Measurements from ENCODE around the gene MTF1.

MTF1 gene

GRCh38 chr1:37844536-37844935 is 14.9 kb downstream of the MTF1 start:
- TF ChIP-seq, protein P1, sequence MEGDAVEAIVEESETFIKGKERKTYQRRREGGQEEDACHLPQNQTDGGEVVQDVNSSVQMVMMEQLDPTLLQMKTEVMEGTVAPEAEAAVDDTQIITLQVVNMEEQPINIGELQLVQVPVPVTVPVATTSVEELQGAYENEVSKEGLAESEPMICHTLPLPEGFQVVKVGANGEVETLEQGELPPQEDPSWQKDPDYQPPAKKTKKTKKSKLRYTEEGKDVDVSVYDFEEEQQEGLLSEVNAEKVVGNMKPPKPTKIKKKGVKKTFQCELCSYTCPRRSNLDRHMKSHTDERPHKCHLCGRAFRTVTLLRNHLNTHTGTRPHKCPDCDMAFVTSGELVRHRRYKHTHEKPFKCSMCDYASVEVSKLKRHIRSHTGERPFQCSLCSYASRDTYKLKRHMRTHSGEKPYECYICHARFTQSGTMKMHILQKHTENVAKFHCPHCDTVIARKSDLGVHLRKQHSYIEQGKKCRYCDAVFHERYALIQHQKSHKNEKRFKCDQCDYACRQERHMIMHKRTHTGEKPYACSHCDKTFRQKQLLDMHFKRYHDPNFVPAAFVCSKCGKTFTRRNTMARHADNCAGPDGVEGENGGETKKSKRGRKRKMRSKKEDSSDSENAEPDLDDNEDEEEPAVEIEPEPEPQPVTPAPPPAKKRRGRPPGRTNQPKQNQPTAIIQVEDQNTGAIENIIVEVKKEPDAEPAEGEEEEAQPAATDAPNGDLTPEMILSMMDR (IDR thresholded peaks at IDR 0.05; ENCODE audit: low read depth, low read length), result no peak
- no peak overlapping the region for H3K4me3 ChIP-seq (ENCODE audit: low read depth, low read length)

DNA sequence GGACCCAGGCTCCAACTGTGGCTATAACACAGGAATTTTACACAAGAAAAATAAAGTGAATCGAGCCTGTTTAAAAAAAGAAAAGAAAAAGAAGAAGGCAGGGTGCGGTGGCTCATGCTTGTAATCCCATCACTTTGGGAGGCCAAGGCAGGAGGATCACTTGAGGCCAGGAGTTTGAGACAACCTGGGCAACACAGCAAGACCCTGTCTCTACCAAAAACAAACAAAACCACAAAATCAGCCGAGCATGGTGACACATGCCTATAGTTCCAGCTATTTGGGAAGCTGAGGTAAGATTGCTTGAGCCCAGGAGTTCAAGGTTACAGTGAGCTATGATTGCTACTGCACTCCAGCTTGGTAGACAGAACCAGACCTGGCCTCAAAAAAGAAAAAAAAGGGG is 17.7 kb downstream of the MTF1 start:
- TF ChIP-seq, protein P1 (IDR thresholded peaks at IDR 0.05; ENCODE audit: low read depth, low read length), result no peak

DNA sequence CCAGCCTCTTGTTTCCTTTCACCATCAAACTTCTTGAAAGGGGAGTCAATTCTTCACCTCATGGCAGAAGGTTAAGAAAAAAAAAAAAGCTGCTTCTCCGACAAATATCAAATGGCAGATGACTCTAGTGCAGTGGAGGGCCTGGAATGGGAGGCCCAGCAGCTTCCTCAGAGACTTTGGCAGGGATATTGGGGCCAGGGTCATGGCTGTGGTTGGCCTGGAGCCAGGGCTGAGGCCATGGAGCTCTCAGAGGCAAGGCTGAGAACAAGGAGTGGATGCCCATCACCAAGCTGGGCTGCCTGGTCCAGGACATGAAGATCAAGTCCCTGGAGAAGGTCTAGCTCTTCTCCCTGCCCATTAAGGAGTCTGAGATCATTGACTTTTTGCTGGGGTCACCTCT is 18.7 kb downstream of the MTF1 start:
- H3K4me3 ChIP-seq (ENCODE audit: low read depth, low read length), result no peak overlapping the region
- TF ChIP-seq, protein P1 (IDR thresholded peaks at IDR 0.05; ENCODE audit: low read depth, low read length), result no peak

More for the DNA sequence above, 17.7 kb downstream of the MTF1 start:
- no peak overlapping the region for H3K4me3 ChIP-seq (ENCODE audit: low read depth, low read length)

GRCh38 chr1:37839676-37840075 is 19.7 kb downstream of the MTF1 start:
- no peak overlapping the region for H3K4me3 ChIP-seq (ENCODE audit: low read depth, low read length)

GRCh38 chr1:37836788-37837187 is 22.6 kb downstream of the MTF1 start:
- TF ChIP-seq, protein P1 (IDR thresholded peaks at IDR 0.05; ENCODE audit: low read depth, low read length), result no peak
- H3K4me3 ChIP-seq (ENCODE audit: low read depth, low read length), result no peak overlapping the region

More at GRCh38 chr1:37839676-37840075, 19.7 kb downstream of the MTF1 start:
- TF ChIP-seq, protein P1 (IDR thresholded peaks at IDR 0.05; ENCODE audit: low read depth, low read length), result no peak

GRCh38 chr1:37831809-37832208 is 27.6 kb downstream of the MTF1 start:
- H3K4me3 ChIP-seq (ENCODE audit: low read depth, low read length), result no peak overlapping the region
- TF ChIP-seq, protein P1 (IDR thresholded peaks at IDR 0.05; ENCODE audit: low read depth, low read length), result no peak

DNA sequence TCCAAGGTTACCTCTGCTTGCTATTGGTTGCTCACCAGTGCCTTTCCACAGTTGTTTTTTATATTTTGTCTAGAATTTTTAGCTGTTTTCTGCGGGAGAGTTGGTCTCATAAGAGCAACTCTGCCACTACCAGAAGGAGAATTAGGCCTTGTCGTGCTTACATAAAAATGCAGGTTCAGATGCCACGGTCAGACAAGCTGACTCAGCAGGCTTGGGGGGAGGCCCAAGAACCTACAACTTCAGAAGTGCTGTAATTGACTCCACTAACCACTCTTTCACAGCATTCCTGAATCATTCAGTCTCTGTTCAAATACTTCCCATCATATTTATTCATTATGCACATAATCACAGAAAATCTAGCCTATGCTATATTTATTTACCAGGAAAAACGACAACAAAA is 28.3 kb downstream of the MTF1 start:
- TF ChIP-seq, protein P1 (IDR thresholded peaks at IDR 0.05; ENCODE audit: low read depth, low read length), result no peak
- H3K4me3 ChIP-seq (ENCODE audit: low read depth, low read length), result no peak overlapping the region
